Ishikawa (cell line): ENCODE data around the gene PCDH9.

Experiments used
- CEBPB ChIP-seq: IDR thresholded peaks from 2 replicates; pipeline ENCODE4 v1.6.1; 2012
- CREB1 ChIP-seq: IDR thresholded peaks from 2 replicates; pipeline ENCODE4 v1.6.1; 2012; ENCODE audit warnings: low read depth
- EGR1 ChIP-seq: IDR thresholded peaks from 2 replicates; pipeline ENCODE4 v1.6.1; 2012
- EP300 ChIP-seq: IDR thresholded peaks from 2 replicates; pipeline ENCODE4 v1.6.1; 2012; ENCODE audit warnings: borderline replicate concordance
- FOXM1 ChIP-seq: IDR thresholded peaks from 2 replicates; pipeline ENCODE4 v1.6.1; 2012; ENCODE audit warnings: low read depth, borderline replicate concordance
- NFIC ChIP-seq: IDR thresholded peaks from 2 replicates; pipeline ENCODE4 v1.6.1; 2012
- RAD21 ChIP-seq: IDR thresholded peaks from 2 replicates; pipeline ENCODE4 v1.6.1; 2012; ENCODE audit warnings: low read depth
- REST ChIP-seq: IDR thresholded peaks from 2 replicates; pipeline ENCODE4 v1.6.1; 2012; ENCODE audit warnings: low read depth, mild to moderate bottlenecking
- TAF1 ChIP-seq: IDR thresholded peaks from 2 replicates; pipeline ENCODE4 v1.6.1; 2012; ENCODE audit warnings: low read depth, mild to moderate bottlenecking
- TCF12 ChIP-seq: IDR thresholded peaks from 2 replicates; pipeline ENCODE4 v1.6.1; 2012; ENCODE audit warnings: low read depth
- TEAD4 ChIP-seq: IDR thresholded peaks from 2 replicates; pipeline ENCODE4 v1.6.1; 2012
- YY1 ChIP-seq: IDR thresholded peaks from 2 replicates; pipeline ENCODE4 v1.6.1; 2012; ENCODE audit warnings: low read depth
- ZBTB7A ChIP-seq: IDR thresholded peaks from 2 replicates; pipeline ENCODE4 v1.6.1; 2012; ENCODE audit warnings: low read depth
- TF ChIP-seq, protein P1 (sequence below): IDR thresholded peaks from 2 replicates; pipeline ENCODE4 v1.6.1; 2012
- TF ChIP-seq, protein P2 (sequence below): IDR thresholded peaks from 2 replicates; pipeline ENCODE4 v1.6.1; 2012

Gene PCDH9

DNA sequence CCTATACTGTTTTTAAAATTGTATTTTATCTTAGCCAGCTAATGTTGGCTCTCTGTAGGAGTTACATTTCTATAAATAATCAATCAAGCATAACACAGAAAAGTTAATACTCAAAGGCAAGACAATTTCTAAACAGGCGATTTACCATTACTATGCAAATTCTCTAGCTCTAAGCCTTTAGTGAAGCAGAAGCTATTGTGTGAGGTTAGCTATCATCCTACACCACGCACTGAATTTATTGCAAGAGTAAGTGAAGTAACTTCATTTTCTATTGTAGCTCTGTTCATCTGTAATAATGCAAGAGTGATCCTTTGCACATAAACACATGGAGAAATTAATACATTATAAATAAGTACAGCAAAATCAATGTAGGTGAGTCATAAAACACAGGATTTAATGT is 439.3 kb downstream of the PCDH9 start:
- TF ChIP-seq, protein P1, sequence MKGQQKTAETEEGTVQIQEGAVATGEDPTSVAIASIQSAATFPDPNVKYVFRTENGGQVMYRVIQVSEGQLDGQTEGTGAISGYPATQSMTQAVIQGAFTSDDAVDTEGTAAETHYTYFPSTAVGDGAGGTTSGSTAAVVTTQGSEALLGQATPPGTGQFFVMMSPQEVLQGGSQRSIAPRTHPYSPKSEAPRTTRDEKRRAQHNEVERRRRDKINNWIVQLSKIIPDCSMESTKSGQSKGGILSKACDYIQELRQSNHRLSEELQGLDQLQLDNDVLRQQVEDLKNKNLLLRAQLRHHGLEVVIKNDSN, result no peak
- TF ChIP-seq CREB1 (no peak), NFIC (no peak), TAF1 (no peak), EP300 (no peak), FOXM1 (no peak)
- TF ChIP-seq, protein P2, sequence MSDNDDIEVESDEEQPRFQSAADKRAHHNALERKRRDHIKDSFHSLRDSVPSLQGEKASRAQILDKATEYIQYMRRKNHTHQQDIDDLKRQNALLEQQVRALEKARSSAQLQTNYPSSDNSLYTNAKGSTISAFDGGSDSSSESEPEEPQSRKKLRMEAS, result no peak

DNA sequence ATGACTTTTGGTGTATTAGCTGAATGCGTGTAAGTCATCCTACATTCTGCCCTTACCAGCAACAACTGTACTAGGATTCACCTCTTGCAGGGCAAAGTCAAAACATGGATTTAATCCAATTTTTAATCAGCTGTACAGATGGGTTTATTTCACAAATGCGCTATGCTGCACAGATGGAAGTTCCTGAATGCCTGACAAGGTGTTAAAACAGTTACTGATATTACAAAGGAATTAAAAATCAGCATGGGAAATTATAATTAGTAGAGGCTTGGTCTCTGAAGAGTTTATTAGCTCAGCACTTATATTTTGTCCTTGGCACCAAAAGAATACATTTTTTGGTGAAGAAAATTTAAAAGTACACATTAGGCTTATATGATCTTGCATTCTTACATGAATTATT is 448.9 kb downstream of the PCDH9 start:
- TF ChIP-seq NFIC (no peak), FOXM1 (no peak), RAD21 (no peak), TEAD4 (no peak), ZBTB7A (no peak), CEBPB (no peak), EGR1 (no peak), REST (no peak), CREB1 (no peak), TAF1 (no peak), YY1 (no peak), TCF12 (no peak), EP300 (no peak)
- TF ChIP-seq, protein P1, result no peak
- TF ChIP-seq, protein P2, result no peak

- TF ChIP-seq, protein P2, result no peak
- TF ChIP-seq ZBTB7A (no peak), REST (no peak), EGR1 (no peak), RAD21 (no peak), TEAD4 (no peak), CREB1 (no peak), CEBPB (no peak), EP300 (no peak)
- TF ChIP-seq, protein P1, result no peak
Measured at GRCh38 chr13:66780814-66781213, 449.3 kb downstream of the PCDH9 start.

- TF ChIP-seq REST, result no peak
Measured at GRCh38 chr13:66778461-66778860, 451.7 kb downstream of the PCDH9 start.

- no peak for TF ChIP-seq CREB1
- TF ChIP-seq TCF12, result no peak
- no peak for TF ChIP-seq RAD21
- TF ChIP-seq NFIC, result no peak
- TF ChIP-seq REST, result no peak
- no peak for TF ChIP-seq EP300
- TF ChIP-seq CEBPB, result no peak
- no peak for TF ChIP-seq TEAD4
- no peak for TF ChIP-seq ZBTB7A
Measured at GRCh38 chr13:66775196-66775595, 454.9 kb downstream of the PCDH9 start.
